Trophoblast cell (in vitro differentiated cells and primary cell): ENCODE data around the gene MMAB.
A peak's percentile ranks its signal among the peaks of the same experiment; 100 is the strongest.

Experiments
- DNase-seq, 2 donors: peaks; one replicate each; pipeline ENCODE4 v3.0.0-alpha.2; 2016
- H2AFZ ChIP-seq: 2 replicates; pipeline ENCODE4 v1.6.1; 2013; ENCODE audit warnings: low read length, moderate library complexity, mild to moderate bottlenecking; ENCODE audit not compliant: insufficient read depth, poor library complexity
- H2AK5ac ChIP-seq: 2 replicates; pipeline ENCODE4 v1.6.1; 2013; ENCODE audit warnings: mild to moderate bottlenecking, low read length
- H2BK120ac ChIP-seq: 2 replicates; pipeline ENCODE4 v1.6.1; 2013; ENCODE audit warnings: low read length, mild to moderate bottlenecking, moderate library complexity; ENCODE audit not compliant: insufficient read depth, poor library complexity
- H2BK12ac ChIP-seq: 2 replicates; pipeline ENCODE4 v1.6.1; 2013; ENCODE audit warnings: mild to moderate bottlenecking, low read length, moderate library complexity
- H2BK5ac ChIP-seq: 2 replicates; pipeline ENCODE4 v1.6.1; 2013; ENCODE audit warnings: low read length, low read depth, moderate library complexity, mild to moderate bottlenecking; ENCODE audit not compliant: poor library complexity
- H3K14ac ChIP-seq: 2 replicates; pipeline ENCODE4 v1.6.1; 2013; ENCODE audit warnings: mild to moderate bottlenecking, low read length
- H3K18ac ChIP-seq: 2 replicates; pipeline ENCODE4 v1.6.1; 2013; ENCODE audit warnings: mild to moderate bottlenecking, low read length
- H3K23ac ChIP-seq: 2 replicates; pipeline ENCODE4 v1.6.1; 2013; ENCODE audit warnings: low read length
- H3K27ac ChIP-seq: 2 replicates; pipeline ENCODE4 v1.5.1; 2013; ENCODE audit warnings: low read depth, mild to moderate bottlenecking, inconsistent platforms, low read length, moderate library complexity
- H3K27me3 ChIP-seq: 2 replicates; pipeline ENCODE4 v1.6.1; 2013; ENCODE audit warnings: inconsistent platforms, mild to moderate bottlenecking, low read length, moderate library complexity; ENCODE audit not compliant: insufficient read depth
- H3K36me3 ChIP-seq, 2 experiments: 1 replicate in 1 of 2; 2 replicates in 1 of 2; pipeline ENCODE4 v1.6.1; 2013; ENCODE audit warnings: low read length in 2 of 2, mild to moderate bottlenecking in 2 of 2, moderate library complexity in 1 of 2; ENCODE audit not compliant: insufficient read depth in 2 of 2, control insufficient read depth in 1 of 2
- H3K4ac ChIP-seq: 2 replicates; pipeline ENCODE4 v1.6.1; 2013; ENCODE audit warnings: low read depth, mild to moderate bottlenecking, low read length, moderate library complexity
- H3K4me1 ChIP-seq, 2 experiments: 1 replicate in 1 of 2; 2 replicates in 1 of 2; pipeline ENCODE4 v1.6.1; 2013; ENCODE audit warnings: low read length in 2 of 2, mild to moderate bottlenecking in 2 of 2, moderate library complexity in 1 of 2; ENCODE audit not compliant: insufficient read depth in 2 of 2, control insufficient read depth in 1 of 2
- H3K4me2 ChIP-seq: 2 replicates; pipeline ENCODE4 v1.6.1; 2013; ENCODE audit warnings: inconsistent platforms, mild to moderate bottlenecking, low read length, moderate library complexity
- H3K4me3 ChIP-seq: 2 replicates; pipeline ENCODE4 v1.5.1; 2013; ENCODE audit warnings: mild to moderate bottlenecking, low read depth, low read length, inconsistent platforms
- H3K79me1 ChIP-seq: one replicate; pipeline ENCODE4 v1.6.1; 2013; ENCODE audit warnings: low read length
- H3K79me2 ChIP-seq: 2 replicates; pipeline ENCODE4 v1.6.1; 2013; ENCODE audit warnings: low read length, mild to moderate bottlenecking; ENCODE audit not compliant: control insufficient read depth, insufficient read depth, poor library complexity
- H3K9ac ChIP-seq: 2 replicates; pipeline ENCODE4 v1.6.1; 2013; ENCODE audit warnings: mild to moderate bottlenecking, low read length
- H3K9me3 ChIP-seq: 2 replicates; pipeline ENCODE4 v1.6.1; 2013; ENCODE audit warnings: low read depth, mild to moderate bottlenecking, control low read depth, inconsistent platforms, low read length; ENCODE audit not compliant: insufficient read depth
- H4K12ac ChIP-seq: 2 replicates; pipeline ENCODE4 v1.6.1; 2013; ENCODE audit warnings: low read depth, mild to moderate bottlenecking, low read length, moderate library complexity
- H4K8ac ChIP-seq: 2 replicates; pipeline ENCODE4 v1.6.1; 2013; ENCODE audit warnings: low read depth, mild to moderate bottlenecking, low read length, moderate library complexity
- H4K91ac ChIP-seq: one replicate; pipeline ENCODE4 v1.6.1; 2013; ENCODE audit warnings: low read depth, mild to moderate bottlenecking, low read length, moderate library complexity
- WGBS: extraction: QIAGEN DNeasy Blood & Tissue Kit; methylation state at CpG from one replicate; pipeline ENCODE4 v1.1.7; 2013; ENCODE audit warnings: missing lambda C conversion rate; ENCODE audit not compliant: insufficient read length, insufficient coverage; ENCODE audit errors: extremely low coverage; 5-methylcytosine and 5-hydroxymethylcytosine counted together

MMAB gene

DNA sequence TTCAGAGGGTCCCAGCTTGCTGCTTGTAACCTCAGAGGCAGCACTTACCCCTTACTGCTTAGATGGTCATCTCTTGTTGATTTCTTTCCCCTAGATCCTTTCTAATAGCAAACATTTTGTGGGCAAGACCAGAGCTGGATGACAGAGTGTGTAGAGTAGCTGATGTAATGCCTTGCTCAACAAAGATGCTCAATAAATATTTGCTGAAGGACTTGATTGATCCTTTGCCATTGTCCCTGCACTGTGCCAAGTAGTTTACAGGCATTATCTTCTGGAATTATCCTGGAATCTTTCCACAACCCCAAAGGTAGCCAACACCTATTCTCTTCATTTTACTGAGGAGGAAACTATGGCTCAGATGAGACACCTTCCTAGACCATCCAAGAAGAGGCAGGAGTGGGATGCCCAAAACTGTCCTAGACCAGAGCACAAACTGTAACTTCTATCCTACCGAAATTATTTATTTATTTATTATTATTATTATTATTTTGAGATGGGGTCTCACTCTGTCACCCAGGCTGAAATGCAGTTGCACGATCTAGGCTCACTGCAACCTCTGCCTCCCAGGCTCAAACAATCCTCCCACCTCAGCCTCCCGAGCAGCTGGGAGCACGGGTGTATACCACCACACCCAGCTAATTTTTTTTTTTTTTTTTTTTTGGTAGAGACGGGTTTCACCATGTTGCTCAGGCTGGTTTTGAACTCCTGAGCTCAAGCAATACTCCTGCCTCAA lies 1.4 kb downstream of the MMAB start:
- H3K14ac ChIP-seq: no peak overlapping the region
- DNase-seq: no peak
- peaks cover 5 to 12% of the 10 kb centered on the region in 2 experiments for H3K4me1 ChIP-seq
- H4K8ac ChIP-seq: no peak overlapping the region
- no peak overlapping the region for H4K12ac ChIP-seq
- no peak overlapping the region for H3K27ac ChIP-seq
- no peak overlapping the region for H2BK5ac ChIP-seq
- peaks cover 5% of the 10 kb centered on the region for H3K79me2 ChIP-seq
- H3K79me1 ChIP-seq: peaks cover 8% of the 10 kb centered on the region
- no peaks in the 10 kb centered on the region for H3K27me3 ChIP-seq
- H4K91ac ChIP-seq: no peak overlapping the region
- no peaks in the 10 kb centered on the region for H3K9me3 ChIP-seq
- H2AFZ ChIP-seq: no peak overlapping the region
- H3K4ac ChIP-seq: no peak overlapping the region
- H3K36me3 ChIP-seq: peaks cover 20 to 24% of the 10 kb centered on the region in 2 experiments
- no peak overlapping the region for H2AK5ac ChIP-seq
- no peak overlapping the region for H3K18ac ChIP-seq
- H2BK120ac ChIP-seq: no peak overlapping the region
- peak overlapping the region; percentile 80 for H3K4me2 ChIP-seq
- H2BK12ac ChIP-seq: no peak overlapping the region
- H3K23ac ChIP-seq: no peak overlapping the region
- H3K4me3 ChIP-seq: no peak overlapping the region
- no CpG with 5 or more reads among the region's 5 CpGs for WGBS
- no peak overlapping the region for H3K9ac ChIP-seq

DNA sequence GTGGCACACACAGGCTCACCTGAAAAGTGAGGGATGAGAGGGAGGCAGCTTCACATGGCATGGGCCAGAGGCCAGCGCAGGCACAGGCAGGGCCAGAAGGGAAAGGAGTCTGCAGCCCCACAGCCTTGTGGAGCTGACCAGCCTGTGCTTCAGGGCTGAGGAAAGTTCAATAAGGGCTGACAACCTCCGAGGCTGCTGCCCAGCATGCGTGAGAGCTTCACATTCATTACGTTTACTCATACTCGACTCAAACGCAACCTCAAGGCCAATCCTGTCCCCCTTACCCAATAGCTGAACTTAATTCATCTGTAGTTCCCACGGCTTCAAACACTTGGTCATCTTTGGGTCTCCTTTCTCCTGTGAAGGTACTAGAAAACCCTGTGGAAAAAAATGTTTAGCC lies 4.8 kb downstream of the MMAB start:
- no peak overlapping the region for H3K14ac ChIP-seq
- no peak overlapping the region for H2BK120ac ChIP-seq
- no peak overlapping the region for H2AK5ac ChIP-seq
- no peak overlapping the region for H3K4me2 ChIP-seq
- H3K9ac ChIP-seq: no peak overlapping the region
- H3K79me2 ChIP-seq: peaks cover 3% of the 10 kb centered on the region
- no peak overlapping the region for H3K4me3 ChIP-seq
- H4K12ac ChIP-seq: no peak overlapping the region
- H4K8ac ChIP-seq: no peak overlapping the region
- no peak overlapping the region for H3K27ac ChIP-seq
- no peak for DNase-seq
- 100% methylated on average over 2 of the region's 7 CpGs for WGBS
- no peak overlapping the region for H2BK5ac ChIP-seq
- no peak overlapping the region for H2AFZ ChIP-seq
- H3K9me3 ChIP-seq: no peaks in the 10 kb centered on the region
- no peak overlapping the region for H3K23ac ChIP-seq
- H3K4me1 ChIP-seq: peaks cover 0 to 6% of the 10 kb centered on the region in 2 experiments
- H2BK12ac ChIP-seq: no peak overlapping the region
- no peak overlapping the region for H3K18ac ChIP-seq
- no peak overlapping the region for H3K4ac ChIP-seq
- H4K91ac ChIP-seq: no peak overlapping the region
- H3K79me1 ChIP-seq: peaks cover 6% of the 10 kb centered on the region
- H3K27me3 ChIP-seq: no peaks in the 10 kb centered on the region
- peaks cover 39 to 42% of the 10 kb centered on the region in 2 experiments for H3K36me3 ChIP-seq

DNA sequence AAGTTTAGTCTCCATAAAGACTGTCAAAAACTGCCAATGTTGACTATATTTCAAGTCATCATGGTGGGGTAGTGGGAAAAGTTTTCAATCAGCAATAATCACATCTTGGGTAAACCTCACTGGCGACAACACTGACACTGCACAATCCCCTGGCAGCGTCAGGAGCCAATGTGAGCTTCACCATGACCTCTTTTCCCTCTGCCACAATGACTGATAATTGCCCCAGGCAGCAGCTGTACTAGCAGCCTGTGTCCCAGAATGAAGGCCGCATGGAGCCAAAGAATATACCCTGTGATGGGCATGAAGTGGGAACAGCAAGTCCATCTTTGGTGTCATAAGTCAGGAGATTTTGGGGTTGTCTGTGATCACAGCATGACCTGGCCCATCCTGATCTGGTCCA lies 5.3 kb downstream of the MMAB start:
- no peak overlapping the region for H2BK12ac ChIP-seq
- DNase-seq: no peak
- peaks cover 44 to 47% of the 10 kb centered on the region in 2 experiments for H3K36me3 ChIP-seq
- no peak overlapping the region for H3K4ac ChIP-seq
- H3K9ac ChIP-seq: no peak overlapping the region
- H3K23ac ChIP-seq: no peak overlapping the region
- no peak overlapping the region for H4K12ac ChIP-seq
- H3K4me2 ChIP-seq: no peak overlapping the region
- no peaks in the 10 kb centered on the region for H3K27me3 ChIP-seq
- H2BK5ac ChIP-seq: no peak overlapping the region
- no CpG with 5 or more reads among the region's 3 CpGs for WGBS
- no peak overlapping the region for H4K91ac ChIP-seq
- no peak overlapping the region for H3K18ac ChIP-seq
- H3K27ac ChIP-seq: no peak overlapping the region
- H3K9me3 ChIP-seq: no peaks in the 10 kb centered on the region
- H3K79me1 ChIP-seq: peaks cover 2% of the 10 kb centered on the region
- no peak overlapping the region for H2AK5ac ChIP-seq
- no peak overlapping the region for H3K14ac ChIP-seq
- peaks cover 0 to 5% of the 10 kb centered on the region in 2 experiments for H3K4me1 ChIP-seq
- no peak overlapping the region for H2AFZ ChIP-seq
- H2BK120ac ChIP-seq: no peak overlapping the region
- H3K4me3 ChIP-seq: no peak overlapping the region
- no peak overlapping the region for H4K8ac ChIP-seq
- no peaks in the 10 kb centered on the region for H3K79me2 ChIP-seq

DNA sequence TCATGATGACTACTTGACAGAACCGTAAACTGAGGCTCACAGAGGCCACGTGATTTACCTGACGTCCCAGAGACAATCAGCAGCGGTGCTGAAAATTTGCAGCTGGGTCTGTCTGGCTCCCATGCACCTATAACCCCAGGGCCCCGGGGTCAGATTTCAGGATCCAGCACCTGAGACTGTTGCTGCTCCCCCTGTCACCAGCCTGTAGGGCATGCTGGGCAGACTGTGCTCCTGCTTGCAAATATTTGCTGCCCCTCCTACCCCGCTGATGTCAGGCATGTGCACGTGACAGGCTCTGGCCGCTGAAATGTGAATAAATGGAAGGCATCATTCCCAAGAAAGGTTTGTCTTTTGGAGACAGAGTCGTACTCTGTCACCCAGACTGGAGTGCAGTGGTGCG lies 6.0 kb downstream of the MMAB start:
- no peak overlapping the region for H4K8ac ChIP-seq
- H4K12ac ChIP-seq: no peak overlapping the region
- no peak for DNase-seq
- H3K4ac ChIP-seq: no peak overlapping the region
- no peak overlapping the region for H3K18ac ChIP-seq
- no peak overlapping the region for H3K27ac ChIP-seq
- no peaks in the 10 kb centered on the region for H3K79me1 ChIP-seq
- no peak overlapping the region for H2BK5ac ChIP-seq
- H2BK12ac ChIP-seq: no peak overlapping the region
- H3K27me3 ChIP-seq: no peaks in the 10 kb centered on the region
- no peak overlapping the region for H2BK120ac ChIP-seq
- no peak overlapping the region for H2AK5ac ChIP-seq
- no peak overlapping the region for H3K14ac ChIP-seq
- no peak overlapping the region for H4K91ac ChIP-seq
- H3K79me2 ChIP-seq: no peaks in the 10 kb centered on the region
- no peaks in the 10 kb centered on the region for H3K9me3 ChIP-seq
- no peak overlapping the region for H2AFZ ChIP-seq
- H3K4me3 ChIP-seq: no peak overlapping the region
- no peak overlapping the region for H3K23ac ChIP-seq
- no peak overlapping the region for H3K9ac ChIP-seq
- no CpG with 5 or more reads among the region's 10 CpGs for WGBS
- H3K36me3 ChIP-seq: peaks cover 48 to 51% of the 10 kb centered on the region in 2 experiments
- no peaks in the 10 kb centered on the region for H3K4me1 ChIP-seq
- no peak overlapping the region for H3K4me2 ChIP-seq
